D341Med (cell line): ENCODE measurements around the gene LTBP1.

Experiments used
- DNase-seq: peaks from one replicate; pipeline ENCODE4 v3.0.0; 2012; ENCODE audit warnings: low spot score

LTBP1 gene

DNA sequence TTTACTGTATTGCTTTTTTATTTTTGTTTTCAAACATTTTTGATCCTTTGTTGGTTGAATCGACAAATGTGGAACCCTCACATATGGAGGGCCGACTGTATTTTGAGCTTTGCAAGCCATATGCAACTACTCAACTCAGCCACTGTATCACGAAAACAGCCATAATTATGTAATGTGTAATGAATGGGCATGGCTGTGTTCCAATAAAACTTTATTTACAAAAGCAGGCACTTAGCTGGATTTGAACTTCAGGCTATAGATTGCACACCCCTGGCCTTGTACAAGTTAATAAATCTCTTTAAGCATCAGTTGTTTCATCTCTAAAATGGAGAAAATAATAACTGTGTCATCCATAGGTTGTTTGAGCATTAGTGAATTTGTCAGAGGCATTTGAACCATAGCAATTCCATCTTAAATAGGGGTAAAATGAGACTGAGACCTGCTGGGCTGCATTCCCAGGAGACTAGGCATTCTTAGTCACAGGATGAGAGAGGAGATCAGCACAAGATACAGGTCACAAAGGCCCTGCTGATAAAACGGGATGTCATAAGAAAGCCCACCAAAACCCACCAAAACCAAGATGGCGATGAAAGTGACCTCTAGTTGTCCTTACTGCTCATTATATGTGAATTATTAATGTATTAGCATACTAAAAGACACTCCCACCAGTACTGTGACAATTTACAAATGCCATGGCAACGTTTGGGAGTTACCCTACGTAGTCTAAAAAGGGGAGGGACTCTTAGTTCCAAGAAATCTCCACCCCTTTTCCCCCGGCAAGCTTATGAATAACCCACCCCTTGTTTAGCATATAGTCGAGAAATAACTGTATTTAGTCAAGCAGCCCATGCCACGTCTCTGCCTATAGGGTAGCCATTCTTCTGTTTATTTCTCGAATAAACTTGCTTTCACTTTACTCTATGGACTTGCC, 13.7 kb upstream of the LTBP1 start:
- no peak for DNase-seq

DNA sequence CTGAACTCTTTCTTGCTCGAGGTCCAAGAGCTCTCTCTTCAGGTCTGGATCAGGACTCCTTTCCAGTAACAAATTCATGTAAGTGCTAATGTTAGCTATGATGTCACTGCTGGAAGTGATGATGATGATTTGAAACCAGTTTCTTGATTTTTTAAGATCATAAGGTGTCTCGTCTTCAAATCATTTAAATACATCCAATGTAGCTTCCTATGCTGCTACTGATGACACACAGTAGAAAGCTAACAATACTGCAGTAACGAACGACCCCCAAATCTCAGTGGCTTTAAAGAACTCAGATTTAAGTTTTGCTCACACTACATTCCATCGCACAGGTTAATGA, 13.0 kb upstream of the LTBP1 start:
- no peak for DNase-seq

DNA sequence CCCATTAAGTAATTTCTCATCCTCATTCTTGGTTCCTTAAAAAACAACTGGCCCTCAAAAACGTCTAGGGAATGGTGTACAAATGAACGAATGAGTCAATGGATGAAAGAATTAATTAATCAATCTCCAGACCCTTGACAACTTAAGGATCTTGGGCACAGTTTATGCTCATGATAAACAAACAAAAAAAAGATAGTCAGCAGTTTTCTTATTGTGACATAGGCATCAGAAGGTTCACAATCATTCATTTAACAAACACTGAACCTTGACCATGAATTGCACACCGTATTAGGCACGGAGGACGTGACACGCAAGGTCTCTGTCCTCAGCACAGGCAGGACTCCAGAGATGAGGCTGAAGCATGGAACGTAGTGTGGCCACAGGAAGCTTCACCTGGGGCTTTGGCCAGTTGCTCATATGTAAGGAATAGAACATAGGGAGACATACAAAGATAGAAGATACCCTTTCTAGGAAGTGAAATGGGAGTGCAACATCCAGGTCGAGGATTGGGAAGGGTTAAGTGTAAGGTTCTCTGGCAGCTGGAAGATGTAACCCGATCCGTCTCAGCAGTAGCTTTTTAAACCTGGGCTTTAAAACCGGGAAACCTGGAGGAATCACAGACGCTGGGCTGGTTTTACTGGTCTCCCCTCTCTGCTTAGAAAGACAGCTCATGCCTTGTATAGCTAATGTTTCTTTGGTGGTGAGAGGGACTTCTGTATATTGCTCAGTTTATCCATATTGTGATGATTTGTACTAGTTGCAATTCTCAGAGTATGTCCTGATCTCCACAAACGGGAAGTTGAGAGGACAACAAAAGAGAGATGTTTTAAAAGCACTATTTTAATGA, 8.9 kb upstream of the LTBP1 start:
- peak; percentile 46 for DNase-seq

DNA sequence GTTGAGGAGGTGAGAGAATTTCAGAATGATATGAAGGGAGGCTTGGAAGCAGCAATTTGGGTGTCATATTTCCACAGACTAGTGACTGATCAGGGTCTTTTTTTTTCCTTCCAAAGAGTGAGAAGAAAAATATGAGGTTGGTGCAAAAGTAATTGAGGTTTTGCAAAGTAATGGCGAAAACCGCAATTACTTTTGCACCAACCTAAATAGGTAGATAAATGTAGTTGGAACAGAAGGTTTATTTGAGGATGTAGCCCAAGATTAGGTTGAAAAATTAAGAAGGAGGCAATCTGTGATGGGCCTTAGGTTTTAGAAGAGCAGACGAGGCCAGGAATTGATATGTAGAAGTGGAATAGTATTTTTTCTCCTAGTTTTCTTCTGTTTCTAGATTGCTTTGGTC, 7.8 kb upstream of the LTBP1 start:
- no peak for DNase-seq

DNA sequence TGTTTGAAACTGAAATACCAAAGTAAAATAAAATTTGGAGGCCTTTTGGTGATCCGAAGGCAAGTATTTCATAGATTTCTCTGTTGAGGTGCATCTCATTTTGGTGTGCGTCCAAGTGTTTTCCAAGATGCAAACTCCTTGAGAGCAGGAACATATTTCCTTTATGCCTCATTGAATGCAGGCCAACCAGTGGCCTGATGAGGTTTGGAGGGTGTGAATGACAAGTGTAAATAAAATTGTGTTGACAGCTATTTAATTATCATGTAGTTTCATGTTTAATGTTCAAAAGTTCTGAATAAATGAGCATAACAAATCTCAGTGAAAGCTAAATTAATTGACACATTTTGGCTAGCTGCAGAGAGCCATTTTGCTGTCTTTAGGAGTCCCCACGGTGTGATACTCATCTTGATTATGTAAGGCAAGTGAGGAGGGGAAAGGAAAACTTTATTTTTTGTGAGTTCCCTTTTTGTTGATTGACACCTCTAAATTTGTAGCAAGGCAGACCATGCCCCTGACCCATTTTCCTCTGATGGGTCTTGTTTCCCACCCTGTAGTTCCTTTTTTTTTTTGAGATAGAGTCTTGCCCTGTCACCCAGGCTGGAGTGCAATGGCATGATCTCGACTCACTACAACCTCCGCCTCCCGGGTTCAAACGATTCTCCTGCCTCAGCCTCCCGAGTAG, 6.3 kb upstream of the LTBP1 start:
- no peak for DNase-seq

DNA sequence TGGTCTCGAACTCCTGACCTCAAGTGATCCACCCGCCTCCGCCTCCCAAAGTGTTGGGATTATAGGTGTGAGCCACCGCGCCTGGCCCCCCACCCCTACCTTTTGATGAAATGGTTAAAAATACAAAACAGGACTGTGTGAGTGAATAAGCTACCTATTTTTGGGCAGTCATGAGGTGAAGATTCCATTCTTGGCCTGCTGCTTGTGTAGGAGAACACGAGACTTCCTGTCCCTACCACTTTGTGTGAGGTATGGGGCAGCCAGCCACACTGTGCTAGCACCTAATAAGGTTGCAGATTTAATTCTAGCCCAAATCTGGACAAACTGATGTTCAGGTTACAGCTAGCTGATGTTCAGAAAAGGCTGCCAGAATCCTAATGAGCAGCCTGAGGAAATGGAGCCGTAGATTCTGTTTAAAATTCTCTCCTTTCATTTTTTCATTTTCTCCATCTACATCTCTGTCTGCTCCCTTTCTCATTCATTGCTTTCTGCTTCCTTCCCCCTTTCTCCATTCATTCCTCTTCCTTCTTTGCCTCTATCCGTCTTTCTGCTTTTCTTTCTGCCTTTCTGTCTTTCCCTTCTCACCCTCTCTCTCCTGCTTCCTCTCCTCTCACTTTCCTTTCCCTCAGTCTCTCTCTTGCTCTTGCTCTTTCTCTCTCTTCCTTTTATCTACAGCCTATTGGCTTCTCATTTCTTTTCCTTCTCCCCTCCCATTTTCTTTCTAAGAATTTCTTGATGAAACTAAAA, 4.6 kb upstream of the LTBP1 start:
- no peak for DNase-seq

DNA sequence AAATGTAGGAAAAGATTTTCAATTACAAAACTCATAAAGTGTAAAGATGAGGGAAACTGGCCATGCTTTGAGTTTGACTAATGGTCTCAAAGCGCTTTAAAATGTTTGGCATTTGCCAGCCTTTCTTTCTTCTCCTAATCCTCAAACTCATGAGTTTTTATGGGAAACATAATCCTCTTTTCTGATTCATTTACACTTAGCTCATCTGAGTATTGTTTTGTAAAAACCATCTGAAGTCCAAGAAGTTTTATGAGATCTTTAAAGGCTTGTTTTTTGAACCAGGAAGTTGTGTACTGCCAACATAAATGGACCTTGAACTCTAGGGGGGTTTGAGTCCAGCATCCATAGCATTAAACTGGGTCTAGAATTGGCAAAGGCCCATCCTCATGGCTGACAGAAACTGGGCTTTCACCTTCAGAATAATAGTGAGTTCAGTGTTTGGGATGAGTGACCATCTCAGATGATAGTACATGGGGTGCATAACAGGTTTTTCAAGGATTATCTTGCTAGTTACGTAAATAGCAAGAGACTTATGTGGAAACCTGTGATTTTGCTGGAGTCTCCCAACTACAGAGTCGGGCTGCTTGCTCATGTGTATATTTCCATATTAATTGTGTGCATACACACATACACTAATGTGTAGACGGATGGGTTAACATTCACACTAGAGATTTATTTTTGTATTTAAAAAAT, 3.8 kb upstream of the LTBP1 start:
- DNase-seq: no peak

DNA sequence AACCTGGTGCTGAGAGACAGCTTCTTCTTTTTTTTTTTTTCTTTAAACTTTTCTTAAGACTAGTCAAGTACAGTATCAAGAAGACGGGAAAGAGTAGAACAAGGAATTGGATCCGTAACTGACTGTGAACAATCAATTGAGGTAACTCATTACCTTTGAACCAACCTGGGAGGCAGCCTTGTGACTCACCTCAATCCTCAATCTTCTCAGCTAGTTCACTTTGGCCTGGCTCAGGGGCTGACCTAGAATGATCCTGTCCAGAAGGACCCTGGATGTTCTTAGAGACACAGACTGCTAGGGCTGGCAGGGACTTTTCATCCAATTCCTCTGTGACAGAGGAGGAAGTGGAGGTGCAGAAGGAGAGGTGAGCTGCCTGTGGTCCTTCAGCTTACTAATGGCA, 1.5 kb upstream of the LTBP1 start:
- no peak for DNase-seq

DNA sequence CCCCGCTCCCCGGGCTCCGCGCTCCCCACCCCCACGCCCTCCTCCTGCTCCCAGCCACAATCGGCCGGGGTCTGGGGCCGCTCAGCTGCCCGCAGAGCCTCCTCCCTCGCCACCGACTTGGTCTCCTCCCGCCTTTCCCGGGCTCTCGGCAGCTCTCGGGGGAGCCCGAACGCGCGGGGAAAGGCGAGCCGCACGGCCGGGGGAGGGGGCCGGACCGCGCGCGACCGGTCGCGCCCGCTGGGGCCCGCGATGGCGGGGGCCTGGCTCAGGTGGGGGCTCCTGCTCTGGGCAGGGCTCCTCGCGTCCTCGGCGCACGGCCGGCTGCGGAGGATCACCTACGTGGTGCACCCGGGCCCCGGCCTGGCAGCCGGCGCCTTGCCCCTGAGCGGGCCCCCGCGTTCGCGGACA, 327 bp downstream of the LTBP1 start:
- DNase-seq: no peak

DNA sequence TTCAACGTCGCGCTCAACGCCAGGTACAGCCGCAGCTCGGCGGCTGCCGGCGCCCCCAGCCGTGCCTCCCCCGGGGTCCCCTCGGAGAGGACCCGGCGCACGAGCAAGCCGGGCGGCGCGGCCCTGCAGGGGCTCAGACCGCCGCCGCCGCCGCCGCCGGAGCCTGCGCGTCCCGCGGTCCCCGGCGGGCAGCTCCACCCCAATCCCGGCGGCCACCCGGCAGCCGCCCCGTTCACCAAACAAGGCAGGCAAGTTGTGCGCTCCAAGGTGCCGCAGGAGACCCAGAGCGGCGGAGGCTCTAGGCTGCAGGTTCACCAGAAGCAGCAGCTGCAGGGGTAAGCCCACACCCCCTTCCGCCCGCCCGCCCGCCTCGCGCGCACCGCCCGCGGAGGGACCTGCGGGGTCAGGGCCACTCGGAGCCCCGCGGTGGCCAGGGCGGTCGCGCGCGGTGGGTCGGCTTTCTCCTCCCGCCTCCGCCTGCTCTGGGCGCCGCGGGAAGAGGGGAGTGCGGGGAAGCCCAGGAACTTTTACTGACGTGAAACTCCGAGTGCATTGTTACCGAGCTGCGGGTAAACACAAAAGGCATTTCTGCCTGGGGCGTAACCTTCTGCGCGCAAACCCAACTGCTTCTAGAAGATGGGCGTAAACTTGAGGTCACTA, 861 bp downstream of the LTBP1 start:
- DNase-seq: peak; percentile 74

DNA sequence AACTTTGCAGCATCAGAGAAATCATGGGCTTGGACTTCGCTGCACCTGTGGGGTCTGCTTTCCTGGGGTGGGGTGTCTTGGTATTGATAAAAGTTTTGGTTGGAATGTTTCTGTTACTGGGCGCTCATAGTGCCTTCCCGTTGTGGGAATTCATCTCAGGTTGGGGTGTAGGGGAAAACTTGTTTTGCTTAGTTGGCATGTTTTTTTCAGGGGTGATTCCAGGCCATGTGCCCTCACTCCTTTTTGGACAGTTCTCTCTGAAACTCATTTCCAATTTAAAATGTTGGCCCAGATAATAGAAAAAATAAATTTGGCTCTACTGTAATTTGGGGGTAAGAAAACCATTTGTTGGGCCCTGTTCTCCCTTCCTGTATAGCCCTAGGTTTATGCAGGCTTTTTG, 1.5 kb downstream of the LTBP1 start:
- no peak for DNase-seq

DNA sequence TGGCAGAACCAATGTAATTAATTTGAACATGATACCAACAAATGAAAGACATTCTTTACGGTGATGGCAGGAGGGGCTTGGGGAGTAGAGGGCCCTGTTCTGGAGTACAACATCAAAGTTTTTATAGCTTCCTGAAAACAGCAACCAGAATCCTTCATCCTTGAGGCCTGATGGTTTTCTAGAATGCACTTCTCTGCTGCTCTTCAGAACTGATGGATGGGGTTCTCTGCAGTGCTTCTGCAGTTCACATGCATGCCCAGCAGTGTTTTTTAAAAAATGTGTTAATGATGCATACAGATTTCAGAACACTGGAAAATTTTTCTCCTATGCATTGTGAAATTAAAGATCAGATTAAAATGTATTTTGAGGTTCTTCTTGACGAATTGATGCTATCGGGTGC, 2.5 kb downstream of the LTBP1 start:
- no peak for DNase-seq

DNA sequence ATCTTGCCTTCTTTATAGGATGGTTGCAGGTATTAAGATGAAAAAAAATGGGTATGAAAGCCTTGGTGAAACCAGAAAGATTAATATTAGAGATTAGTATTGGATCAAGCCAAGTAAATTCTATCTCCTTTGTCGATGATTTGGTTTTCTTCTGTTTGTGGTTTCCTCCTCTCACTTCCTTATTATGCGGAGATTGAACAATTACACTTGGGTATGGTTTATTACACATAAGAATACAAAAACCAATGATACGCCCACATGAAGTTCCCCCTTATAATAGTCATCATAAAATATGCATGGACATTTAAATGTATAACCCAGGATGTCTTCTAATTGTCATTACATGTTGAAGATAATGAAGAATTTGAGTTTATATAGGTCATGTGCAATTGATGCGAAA, 4.9 kb downstream of the LTBP1 start:
- DNase-seq: no peak

DNA sequence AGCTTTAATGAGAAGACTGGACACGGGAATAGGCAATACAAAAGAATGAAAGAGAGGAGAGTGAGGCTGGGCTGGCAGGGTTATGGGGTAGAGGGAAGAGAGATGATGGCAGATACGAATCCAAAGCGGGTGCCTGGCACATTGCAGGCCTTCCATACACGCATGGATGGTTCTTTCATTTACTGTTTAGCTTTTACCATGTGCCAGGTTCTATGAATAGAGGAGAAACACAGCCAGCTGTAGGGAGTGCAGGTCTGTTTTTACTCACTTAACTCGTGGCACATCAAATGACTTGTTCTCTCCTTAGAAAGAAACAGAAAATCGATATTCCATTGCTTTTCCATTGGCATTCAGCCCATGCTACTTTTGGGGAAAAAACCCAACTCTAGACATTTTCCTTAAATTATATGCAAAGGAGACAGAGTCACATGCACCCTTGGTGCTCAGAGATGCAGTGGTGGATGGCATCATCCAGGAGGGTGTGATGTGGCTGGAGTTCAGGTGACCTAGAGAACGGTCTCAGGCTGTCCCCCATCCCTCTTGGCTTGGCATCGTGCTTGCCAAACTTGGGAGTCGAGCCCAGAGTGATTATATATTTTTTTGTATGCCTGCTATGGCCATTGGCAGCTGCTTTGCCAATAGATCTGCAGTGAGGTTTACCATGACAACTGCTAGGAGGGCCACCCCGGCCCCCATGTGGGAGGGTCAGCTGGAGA, 6.2 kb downstream of the LTBP1 start:
- DNase-seq: no peak

DNA sequence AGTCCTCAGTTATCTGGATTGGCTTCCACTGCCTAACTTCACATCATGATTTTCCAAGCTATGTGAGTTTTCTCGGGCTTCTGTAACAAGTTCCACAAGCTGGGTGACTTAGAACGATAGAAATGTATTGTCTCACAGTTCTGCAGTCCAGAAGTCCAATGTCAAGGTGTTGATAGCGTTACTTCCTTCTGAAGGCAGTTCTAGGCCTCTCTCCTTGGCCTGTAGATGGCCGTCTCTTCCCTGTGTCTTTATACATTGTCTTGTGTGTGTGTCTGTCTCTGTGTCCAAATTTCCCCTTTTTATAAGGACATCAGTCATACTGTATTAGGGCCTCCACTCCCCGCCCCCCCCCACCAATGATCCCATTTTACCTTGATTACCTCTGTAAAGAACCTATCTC, 7.5 kb downstream of the LTBP1 start:
- DNase-seq: no peak

DNA sequence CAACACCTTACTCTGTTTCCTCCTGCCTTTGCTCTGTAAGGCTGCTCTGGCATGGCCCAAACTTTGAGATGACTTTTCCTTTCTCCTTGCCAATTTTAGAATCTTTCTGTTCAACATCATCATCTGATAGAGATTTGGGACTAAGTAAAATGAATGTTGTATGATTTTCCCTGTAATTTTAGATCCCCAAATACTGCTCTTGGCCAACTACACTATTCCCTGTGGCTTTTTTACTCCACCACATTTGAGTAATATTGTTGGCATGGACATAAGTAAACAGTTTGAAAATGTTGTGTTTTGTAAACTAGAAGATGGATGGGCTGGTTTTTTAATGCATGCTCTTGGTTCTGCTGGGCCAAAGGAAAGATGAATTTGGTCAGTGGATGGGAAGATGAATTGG, 12.1 kb downstream of the LTBP1 start:
- no peak for DNase-seq

DNA sequence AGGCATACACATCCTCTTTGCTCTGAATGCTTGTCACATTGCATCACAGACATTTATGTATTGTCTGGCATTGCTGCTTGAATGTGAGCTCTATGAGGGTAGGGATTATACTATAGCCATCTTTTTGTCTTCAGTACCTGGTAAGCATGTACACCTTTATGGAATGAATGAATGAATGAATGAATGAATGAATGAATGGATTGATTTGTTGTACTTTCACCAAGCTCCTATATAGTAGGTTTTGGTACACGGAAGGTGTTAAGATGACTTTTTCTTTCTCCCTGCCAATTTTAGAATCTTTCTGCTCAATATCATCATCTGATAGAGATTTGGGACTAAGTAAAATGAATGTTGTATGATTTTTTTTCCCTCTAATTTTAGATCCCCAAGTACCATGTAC, 13.5 kb downstream of the LTBP1 start:
- DNase-seq: no peak

DNA sequence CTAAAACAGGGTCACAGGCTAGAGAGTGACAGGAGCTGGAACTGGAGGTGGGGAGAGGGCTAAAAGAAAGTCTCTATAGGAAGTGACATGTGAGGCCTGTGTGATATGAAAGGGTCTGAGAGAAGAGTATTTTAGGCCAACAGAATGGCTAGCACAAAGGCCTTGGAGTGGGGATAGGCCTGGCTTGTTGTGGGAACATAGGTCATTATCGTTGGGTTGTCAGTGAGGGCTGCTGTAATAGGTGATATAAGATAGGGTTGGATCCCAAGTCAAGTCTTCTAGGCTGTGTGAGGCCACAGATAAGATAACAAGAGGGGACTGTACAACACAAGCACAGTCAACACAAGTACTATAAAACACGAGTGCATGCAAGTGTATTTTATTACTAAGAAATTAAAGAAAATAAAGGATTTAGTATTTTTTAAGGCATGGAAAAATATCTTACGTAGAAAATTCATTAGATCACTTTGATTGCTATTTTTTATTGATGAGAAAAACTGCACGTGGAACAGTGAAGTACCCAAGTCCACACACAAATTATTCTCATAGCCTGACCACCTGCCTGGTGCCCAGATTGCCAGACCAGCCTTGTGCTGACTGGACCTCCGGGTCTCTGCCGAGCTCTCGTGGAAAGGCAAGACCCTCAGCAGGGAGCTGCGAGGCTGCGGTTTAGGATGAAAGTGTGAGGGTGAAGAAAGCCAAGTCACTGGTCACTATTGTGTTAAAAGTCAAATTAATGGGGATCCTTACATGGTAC, 14.1 kb downstream of the LTBP1 start:
- DNase-seq: no peak

DNA sequence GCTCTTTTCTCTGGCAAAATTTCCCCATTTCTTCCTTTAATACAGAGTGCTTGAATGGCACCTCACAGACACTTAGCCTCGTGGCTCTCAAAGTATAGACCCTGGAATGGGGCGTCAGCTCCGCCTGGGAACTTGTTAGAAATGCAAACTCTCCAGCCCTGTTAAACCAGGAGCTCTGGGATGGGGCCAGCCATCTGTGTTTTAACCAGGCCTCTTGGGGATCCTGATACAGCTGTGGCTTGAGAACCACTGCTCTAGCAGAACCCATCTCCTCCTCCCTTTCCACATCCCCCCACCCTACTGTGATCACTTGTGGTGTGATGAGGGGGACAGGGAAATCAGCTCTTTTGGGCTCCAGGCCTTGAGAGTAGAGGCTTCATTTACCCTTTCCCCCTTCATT, 15.9 kb downstream of the LTBP1 start:
- DNase-seq: no peak

DNA sequence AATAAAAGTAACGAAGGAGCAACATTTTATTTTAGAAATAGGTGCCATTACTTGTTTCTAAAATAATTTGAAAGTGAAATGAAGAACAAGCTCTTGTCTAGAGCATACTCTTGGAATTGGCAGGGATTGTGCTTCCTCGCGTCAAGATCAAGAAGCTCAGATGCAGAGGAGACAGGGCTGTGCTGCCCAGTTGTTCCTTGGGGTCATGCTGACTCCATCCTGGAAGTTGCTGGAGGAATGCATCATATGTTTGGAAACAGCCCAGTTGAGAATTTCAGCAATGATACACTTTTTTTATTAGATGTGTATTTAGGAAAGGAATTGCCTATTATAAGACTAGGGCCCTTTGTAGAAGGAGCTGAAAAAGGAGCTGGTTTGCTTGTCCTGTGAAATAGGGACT, 17.2 kb downstream of the LTBP1 start:
- no peak for DNase-seq
